DMS114 treated with DMSO at 0.1 percent for 48 hours (cell line): ENCODE measurements around the gene HNRNPH1.
"Not testable (repeated sequence)": the region's sequence is repeated elsewhere in the genome, so short reads cannot be mapped to it uniquely, and the experiment has no call there.

Source experiments
- DNase-seq: peaks from one replicate; lab custom pipeline; 2025; ENCODE audit not compliant: unreplicated experiment; lab: John Stamatoyannopoulos, UW

HNRNPH1 gene, protein sequence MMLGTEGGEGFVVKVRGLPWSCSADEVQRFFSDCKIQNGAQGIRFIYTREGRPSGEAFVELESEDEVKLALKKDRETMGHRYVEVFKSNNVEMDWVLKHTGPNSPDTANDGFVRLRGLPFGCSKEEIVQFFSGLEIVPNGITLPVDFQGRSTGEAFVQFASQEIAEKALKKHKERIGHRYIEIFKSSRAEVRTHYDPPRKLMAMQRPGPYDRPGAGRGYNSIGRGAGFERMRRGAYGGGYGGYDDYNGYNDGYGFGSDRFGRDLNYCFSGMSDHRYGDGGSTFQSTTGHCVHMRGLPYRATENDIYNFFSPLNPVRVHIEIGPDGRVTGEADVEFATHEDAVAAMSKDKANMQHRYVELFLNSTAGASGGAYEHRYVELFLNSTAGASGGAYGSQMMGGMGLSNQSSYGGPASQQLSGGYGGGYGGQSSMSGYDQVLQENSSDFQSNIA

DNA sequence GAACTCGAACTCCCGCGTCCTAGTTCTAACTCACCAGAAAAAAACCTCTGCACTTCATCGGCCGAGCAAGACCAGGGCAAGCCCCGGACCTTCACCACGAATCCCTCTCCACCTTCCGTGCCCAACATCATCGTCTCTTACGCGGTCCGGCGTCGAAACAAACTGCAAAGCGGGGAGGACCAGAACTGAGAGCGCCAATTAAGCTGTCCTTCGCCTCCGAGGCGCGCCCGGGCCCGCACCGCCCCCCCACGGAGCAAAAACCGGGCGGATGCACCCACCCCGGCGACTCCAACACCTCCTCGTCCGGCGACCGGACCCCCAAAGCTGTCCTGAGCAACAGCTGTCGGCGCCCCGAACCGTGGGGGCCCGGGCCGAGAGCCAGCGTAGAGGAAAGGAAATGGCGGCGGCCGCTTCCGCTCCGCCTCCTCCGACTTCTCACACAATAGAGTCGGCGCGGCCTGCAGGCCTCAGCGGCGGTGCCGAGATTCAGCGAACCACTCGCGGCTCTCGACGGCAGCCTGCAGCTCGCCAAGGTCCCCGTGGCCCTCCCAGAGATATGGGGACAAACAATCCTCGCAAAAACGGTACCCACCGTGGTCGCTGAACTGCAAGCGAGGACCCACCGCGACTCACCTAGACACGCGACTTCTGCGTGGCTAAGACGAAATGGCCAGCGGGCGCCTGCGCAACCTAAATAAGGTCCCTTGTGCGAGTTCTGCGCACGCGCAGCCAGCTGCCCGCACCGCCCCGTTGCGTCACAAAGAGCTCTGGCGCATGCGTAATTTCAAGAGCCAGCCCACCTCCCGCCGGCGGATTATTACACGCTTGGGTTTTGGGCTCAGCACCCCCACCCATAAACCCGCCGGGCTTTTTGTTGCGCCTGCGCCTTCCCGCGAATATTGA lies at the start of gene HNRNPH1:
Gene HNRNPH1 (minus strand): TSS at position 669 of the 903 bp plus-strand sequence. CDS start 538 bp downstream, at position 131.
- DNase-seq = peak; percentile 98

DNA sequence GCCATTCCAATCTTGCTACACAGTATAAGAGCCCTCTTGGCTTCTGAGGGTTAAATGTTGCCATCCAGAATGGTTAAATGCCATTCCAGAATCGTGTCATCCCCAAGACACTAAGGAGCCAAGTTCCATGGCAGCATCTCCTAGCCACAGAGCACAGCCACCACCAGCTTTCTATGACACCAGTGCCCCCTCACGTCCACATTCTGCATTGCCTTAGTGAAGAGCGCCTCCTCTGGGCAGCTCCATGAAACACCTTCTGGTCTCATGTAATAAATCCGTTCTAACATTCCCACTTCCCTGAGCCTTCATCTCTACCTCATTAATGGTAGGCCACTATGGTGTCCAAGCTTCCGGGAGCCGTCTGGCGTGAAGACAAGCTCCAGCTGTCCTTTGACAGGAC lies 44.9 kb upstream of the HNRNPH1 start:
- no peak for DNase-seq

DNA sequence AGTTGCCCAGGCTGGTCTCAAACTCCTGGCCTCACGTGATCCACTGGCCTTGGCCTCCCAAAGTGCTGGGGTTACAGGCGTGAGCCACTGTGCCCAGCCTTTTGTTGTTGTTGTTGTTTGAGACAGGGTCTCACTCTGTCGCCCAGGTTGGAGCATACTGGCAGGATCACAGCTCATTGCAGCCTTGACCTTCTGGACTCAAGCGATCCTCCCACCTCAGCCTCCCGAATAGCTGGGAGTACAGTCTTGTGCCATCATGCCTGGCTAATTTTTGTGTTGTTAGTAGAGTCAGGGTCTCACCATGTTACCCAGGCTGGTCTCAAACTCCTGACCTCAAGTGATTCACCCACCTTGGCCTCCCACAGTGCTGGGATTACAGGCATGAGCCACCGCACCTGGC lies 38.2 kb upstream of the HNRNPH1 start:
- not testable (repeated sequence) for DNase-seq

DNA sequence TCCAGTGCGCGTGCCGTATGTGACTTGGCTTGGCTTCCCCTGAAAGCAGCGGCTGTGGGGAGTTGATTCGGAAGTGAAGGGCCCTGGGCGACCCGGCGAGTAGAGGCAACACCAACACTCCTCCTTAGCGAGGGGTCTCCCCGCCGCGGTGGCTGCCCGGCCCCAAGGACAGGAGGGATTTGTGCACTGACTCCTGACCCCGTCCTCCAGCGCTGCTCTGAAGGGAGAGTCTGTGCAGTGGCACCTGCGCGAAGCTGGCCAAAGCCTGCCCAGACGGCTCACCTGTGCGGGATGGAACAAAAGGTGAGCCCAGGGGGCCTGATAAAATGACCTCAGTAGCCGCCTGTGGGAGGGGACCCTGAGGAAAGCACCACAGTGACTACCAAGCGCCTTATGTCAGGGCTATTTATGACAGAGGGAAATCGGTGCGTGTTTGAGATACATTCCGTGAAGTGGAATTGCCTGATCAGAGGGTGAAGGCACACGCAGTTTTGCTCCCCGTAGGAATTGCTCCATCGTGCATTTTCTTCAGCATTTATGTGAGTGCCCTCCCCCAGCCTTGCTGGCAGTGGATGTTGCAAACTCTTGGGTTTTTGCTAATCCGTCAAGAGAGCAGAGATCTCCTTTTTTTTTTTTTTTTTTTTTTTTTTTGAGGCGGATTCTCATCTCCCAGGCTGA lies 34.8 kb upstream of the HNRNPH1 start:
- not testable (repeated sequence) for DNase-seq

DNA sequence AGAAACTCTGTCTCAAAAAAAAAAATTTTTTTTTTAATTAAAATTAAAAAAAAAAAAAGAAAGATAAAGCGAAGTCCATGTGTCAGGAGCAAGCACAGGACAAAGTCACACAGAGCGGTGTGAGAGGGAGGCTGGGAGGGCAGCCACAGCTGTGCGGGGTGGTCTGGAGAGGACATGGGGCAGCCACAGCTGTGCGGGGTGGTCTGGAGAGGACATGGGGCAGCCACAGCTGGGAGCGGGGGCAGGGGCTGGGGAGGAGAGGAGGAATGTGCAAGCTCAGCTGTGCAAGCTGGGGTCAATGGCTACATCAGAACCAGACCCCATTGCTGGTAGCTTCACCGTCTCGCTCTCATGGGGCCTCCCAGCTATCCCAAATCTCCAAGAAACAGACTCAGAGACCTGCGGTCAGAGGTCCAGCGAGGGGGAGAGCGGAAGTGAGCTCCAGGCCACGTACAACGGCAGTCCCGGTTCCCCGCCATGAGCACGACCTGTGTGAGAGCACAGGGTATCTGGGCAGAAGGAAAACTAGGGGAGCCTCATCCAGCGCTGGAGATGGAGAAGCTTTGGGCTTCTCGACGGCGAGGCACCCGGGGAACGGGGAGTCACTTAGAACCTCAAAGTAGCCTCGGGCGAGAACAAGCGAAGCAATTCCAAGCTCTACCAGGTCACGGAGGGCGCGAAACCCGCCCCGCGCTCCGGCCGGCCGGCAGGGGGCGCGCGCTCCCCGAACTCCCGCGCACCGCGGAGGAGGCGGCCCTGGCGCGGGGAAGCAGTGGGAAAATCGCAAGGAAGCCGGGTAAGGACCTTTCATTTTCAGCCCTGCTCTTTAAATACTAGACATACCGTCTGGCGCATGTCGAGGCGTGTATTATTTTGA lies 34.1 kb upstream of the HNRNPH1 start:
- DNase-seq = not testable (repeated sequence)

DNA sequence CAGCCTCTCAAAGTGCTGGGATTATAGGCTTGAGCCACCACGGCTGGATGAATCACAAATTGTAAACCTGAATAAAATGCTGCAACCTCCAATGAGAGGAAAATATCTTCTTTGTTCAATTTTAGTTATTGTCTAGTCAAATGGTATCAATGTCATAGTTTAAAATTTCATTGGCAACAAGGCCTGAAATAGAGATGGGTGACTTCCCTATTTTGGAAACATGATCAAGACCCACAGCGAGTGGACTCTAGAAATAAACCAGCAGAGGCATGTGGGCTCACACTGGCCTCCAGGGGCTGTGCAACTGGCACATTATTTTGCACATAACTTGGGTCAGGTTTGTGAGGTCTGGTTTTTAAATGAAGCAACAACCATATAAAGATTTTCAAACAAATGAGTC lies 29.7 kb upstream of the HNRNPH1 start:
- DNase-seq = not testable (repeated sequence)

DNA sequence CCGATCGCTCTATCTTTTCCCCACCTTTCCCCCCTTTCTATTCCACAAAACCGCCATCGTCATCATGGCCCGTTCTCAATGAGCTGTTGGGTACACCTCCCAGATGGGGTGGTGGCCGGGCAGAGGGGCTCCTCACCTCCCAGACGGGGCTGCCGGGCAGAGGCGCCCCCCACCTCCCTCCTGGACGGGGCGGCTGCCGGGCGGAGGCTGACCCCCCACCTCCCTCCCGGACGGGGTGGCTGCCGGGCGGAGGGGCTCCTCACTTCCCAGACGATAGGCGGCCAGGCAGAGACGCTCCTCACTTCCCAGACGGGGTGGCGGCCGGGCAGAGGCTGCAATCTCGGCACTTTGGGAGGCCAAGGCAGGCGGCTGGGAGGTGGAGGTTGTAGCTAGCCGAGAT lies 26.8 kb upstream of the HNRNPH1 start:
- not testable (repeated sequence) for DNase-seq

DNA sequence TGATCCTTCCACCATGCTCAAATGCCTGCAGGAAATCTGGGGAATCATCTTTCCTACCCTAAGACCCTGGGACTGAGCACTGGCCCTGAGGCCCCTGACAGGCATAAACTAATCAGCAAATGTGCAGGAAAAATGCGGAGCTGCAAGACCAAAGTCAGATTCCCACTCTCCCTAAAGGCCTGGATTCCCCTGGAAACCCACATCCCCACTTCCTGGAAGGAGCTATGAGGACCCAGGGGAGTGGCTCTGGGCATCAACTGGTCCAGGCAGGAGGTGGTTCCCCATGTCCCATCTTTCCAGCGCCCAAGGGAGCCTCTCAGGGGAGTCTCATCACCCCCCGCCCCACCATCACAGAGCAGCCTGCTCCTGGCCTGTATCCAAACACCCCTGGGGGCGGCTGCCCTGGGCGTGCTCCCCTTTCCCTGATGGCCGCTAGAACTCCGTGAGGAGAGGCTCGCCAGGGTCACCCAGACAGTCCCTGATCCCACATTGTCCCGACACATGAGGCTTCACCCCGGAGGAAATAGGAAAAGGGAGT lies 25.8 kb upstream of the HNRNPH1 start:
- not testable (repeated sequence) for DNase-seq

DNA sequence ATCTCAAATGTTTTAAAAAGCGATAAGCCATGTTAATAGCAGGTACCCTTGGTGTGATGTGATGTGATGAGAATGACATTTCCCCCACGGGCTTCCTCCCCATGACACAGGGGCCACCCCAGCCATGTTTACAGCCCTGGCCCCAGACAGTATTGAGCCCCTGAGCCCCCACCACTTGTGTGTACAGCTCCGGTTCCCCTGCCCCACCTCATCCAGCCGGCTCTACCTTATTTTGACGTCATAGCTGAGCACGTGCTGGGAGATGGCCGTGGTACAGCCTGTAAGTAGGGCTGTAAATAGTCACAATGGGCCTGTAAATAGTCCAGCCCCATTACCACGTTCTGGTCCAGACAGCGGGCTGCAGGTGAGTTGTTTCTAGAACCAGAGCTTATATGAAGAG lies 24.9 kb upstream of the HNRNPH1 start:
- no peak for DNase-seq

DNA sequence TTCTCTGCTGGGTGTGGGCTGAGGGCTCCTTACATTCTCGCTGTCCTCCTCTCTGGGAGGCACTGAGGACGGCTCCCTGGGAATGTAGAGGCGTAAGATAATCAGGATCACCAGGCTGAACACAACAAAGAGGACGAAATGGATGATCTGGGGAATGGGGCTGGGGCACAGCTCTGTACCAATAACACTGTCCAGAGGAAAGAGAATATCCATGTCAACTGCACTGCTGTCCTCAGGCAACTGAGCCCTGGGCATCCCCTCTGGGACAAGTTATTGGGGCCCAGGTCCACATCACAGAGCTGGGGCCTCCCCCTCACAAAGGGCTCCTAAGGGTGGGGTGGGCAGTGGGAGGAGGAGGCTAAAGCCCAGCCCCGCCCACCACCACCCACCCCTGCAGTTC lies 21.3 kb upstream of the HNRNPH1 start:
- not testable (repeated sequence) for DNase-seq

DNA sequence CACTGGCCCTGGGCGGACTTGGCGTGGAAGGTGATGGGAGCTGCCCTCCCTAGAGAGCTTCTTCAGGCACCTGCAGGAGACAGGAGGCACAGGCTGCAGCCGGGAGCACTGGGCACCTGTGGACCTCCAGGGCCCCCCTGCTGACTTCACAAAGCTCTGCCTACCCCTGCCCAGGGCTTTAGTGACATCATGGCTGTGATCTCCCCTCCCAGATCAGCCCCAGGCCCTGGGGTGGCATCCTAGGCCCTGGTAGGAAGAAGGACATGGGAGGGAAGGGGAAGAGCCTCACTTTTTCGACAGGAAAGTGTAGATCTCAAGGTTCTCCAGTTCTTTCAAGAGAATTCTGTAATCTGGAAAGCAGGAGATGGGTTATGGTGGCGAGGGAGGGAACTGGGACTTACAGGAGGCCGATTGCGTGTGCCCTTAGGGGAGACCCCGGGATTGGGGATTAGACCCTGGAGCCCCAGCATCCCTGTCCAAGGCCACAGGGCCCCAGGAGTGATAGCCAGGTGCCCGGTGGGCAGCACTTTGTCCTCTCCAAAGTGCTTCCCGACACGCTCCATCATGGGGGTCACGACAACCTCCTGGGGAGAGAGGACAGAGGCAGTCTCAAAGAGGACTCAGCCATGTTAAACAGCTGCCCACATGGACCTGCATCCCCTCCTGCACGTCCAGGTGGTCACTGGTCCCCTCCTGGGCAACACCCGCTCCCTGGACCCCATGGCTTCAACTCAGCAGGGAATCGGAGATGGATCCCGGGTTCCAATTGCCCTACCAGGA lies 19.9 kb upstream of the HNRNPH1 start:
- not testable (repeated sequence) for DNase-seq

DNA sequence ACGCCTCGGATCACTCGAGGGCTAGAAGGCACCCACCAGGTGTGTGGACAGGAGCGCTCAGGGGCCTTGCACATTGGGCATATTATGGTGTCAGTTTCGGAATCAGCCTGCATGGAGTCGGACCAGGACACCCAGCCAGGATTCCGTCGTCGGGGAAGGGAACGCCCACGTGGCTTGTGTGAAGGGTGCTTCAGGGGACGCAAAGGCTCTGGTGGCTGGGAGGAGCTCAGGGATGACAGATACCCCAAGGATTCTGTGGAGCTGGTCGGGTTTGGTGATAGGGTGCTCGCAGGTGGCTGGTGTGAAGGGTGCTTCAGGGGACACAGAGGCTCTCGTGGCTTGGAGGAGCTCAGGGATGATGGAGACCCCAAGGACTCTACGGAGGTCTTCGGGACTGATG lies 19.2 kb upstream of the HNRNPH1 start:
- DNase-seq = not testable (repeated sequence)

DNA sequence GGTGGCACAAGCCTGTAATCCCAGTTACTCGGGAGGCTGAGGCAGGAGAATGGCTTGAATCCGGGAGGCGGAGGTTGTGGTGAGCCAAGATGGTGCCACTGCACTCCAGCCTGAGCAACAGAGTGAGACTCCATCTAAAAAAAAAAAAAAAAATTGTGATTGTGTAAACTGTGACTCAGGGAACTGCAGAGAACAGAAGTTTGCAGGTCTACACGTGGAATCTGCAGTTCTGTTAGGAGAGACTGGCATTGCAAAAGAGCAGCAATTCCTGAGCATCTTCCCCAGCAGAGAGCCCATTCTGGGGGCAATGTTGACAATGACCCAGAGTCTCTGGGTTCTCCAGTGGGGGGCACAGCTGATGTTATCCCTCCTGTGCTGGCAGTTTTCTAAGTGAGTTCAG lies 18.3 kb upstream of the HNRNPH1 start:
- not testable (repeated sequence) for DNase-seq

DNA sequence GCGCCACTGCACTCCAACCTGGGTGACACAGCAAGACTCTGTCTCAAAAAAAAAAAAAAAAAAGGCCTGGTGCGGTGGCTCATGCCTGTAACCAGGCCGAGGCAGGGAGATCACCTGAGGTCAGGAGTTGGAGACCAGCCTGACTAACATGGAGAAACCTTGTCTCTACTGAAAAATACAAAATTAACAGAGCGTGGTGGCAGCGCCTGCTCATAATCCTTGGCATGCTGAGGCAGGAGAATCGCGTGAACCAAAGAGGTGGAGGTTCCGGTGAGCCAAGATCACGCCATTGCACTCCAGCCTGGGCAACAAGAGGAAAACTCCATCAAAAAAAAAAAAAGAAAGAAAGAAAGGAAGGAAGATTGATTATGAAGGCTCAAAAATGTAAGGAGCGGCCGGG lies 15.8 kb upstream of the HNRNPH1 start:
- DNase-seq = not testable (repeated sequence)

DNA sequence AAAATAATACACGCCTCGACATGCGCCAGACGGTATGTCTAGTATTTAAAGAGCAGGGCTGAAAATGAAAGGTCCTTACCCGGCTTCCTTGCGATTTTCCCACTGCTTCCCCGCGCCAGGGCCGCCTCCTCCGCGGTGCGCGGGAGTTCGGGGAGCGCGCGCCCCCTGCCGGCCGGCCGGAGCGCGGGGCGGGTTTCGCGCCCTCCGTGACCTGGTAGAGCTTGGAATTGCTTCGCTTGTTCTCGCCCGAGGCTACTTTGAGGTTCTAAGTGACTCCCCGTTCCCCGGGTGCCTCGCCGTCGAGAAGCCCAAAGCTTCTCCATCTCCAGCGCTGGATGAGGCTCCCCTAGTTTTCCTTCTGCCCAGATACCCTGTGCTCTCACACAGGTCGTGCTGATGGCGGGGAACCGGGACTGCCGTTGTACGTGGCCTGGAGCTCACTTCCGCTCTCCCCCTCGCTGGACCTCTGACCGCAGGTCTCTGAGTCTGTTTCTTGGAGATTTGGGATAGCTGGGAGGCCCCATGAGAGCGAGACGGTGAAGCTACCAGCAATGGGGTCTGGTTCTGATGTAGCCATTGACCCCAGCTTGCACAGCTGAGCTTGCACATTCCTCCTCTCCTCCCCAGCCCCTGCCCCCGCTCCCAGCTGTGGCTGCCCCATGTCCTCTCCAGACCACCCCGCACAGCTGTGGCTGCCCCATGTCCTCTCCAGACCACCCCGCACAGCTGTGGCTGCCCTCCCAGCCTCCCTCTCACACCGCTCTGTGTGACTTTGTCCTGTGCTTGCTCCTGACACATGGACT lies 11.1 kb upstream of the HNRNPH1 start:
- not testable (repeated sequence) for DNase-seq

DNA sequence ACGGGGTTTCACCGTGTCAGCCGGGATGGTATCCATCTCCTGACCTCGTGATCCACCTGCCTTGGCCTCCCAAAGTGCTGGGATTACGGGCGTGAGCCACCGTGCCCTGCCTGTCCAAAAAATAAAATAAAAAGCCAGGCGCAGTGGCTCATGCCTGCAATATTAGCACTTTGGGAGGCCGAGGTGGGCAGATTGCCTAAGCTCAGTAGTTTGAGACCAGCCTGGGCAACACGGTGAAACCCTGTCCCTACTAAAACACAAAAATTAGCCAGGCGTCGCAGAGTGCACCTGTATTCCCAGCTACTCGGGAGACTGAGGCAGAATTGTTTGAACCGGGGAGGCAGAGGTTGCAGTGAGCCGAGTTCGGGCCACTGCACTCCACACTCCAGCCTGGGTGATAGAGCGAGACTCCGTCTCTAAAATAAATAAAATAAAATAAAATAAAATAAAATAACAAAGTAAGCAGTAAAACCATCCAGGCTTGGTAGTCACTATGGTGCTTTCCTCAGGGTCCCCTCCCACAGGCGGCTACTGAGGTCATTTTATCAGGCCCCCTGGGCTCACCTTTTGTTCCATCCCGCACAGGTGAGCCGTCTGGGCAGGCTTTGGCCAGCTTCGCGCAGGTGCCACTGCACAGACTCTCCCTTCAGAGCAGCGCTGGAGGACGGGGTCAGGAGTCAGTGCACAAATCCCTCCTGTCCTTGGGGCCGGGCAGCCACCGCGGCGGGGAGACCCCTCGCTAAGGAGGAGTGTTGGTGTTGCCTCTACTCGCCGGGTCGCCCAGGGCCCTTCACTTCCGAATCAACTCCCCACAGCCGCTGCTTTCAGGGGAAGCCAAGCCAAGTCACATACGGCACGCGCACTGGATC lies 10.3 kb upstream of the HNRNPH1 start:
- not testable (repeated sequence) for DNase-seq

DNA sequence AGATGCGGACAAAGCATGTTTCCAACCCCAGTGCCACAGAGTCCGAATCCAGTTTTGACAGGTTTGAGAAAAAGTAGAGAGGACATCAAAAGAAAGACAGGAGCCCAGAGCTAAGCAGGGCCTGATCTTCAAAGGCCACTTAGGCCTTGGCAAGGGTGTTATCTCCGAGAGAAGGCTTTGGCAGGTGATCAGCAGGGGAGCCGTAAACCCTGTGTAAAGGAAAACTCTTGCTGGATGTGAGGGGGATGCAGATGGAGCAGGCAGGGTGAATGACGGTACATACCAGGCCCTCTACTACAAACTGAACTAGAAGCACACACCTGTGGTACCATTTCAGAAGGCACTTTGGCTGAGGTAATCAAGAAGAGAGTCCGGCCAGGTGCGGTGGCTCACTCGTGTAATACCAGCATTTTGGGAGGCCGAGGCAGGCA lies 1.4 kb upstream of the HNRNPH1 start:
- no peak for DNase-seq
